HepG2 (cell line): ENCODE data around the gene ARAP1. TPM values are rescaled to one million over a fixed set of nuclear protein-coding genes. Genes with fewer than 3 reads are reported as not detected.

Experiments used
- ATF7-NPFF ChIP-seq: sonication (generic); formaldehyde crosslinking; IDR thresholded peaks from 2 replicates; pipeline ENCODE4 v1.8.1; 2023; ENCODE audit warnings: mild to moderate bottlenecking, low read depth, missing genetic modification reagents, moderate library complexity
- BCL6 ChIP-seq: IDR thresholded peaks from 2 replicates; pipeline ENCODE4 v1.6.1; 2016; ENCODE audit warnings: missing genetic modification reagents, missing compliant biosample characterization
- CEBPG ChIP-seq: IDR thresholded peaks from 2 replicates; pipeline ENCODE4 v1.6.1; 2016
- ELF3 ChIP-seq: IDR thresholded peaks from 2 replicates; pipeline ENCODE4 v1.6.1; 2016; ENCODE audit warnings: missing genetic modification reagents, missing compliant biosample characterization
- FOXC1 ChIP-seq: sonication (generic); formaldehyde crosslinking; IDR thresholded peaks from 2 replicates; pipeline ENCODE4 v1.8.0; 2022; ENCODE audit warnings: mild to moderate bottlenecking, missing genetic modification reagents, borderline replicate concordance
- GATAD2A ChIP-seq: IDR thresholded peaks from 2 replicates; pipeline ENCODE4 v1.6.1; 2016
- HNRNPL ChIP-seq: fragments of 200-400 bp; formaldehyde crosslinking; IDR thresholded peaks from 2 replicates; pipeline ENCODE4 v1.6.1; 2017; ENCODE audit warnings: mild to moderate bottlenecking, low read depth, low read length
- HNRNPUL1 ChIP-seq: fragments of 200-400 bp; formaldehyde crosslinking; IDR thresholded peaks from 2 replicates; pipeline ENCODE4 v1.6.1; 2017; ENCODE audit warnings: low read depth, mild to moderate bottlenecking, low read length, moderate library complexity
- HOXD1 ChIP-seq: sonication (generic); formaldehyde crosslinking; IDR thresholded peaks from 2 replicates; pipeline ENCODE4 v1.5.0; 2020; ENCODE audit warnings: missing genetic modification reagents
- KAT2B ChIP-seq: fragments of 150-350 bp; IDR thresholded peaks from 2 replicates; pipeline ENCODE4 v1.6.1; 2014; ENCODE audit warnings: low read depth, low read length, borderline replicate concordance
- KAT8 ChIP-seq: IDR thresholded peaks from 2 replicates; pipeline ENCODE4 v1.6.1; 2016; ENCODE audit warnings: missing genetic modification reagents, missing compliant biosample characterization
- MEF2D ChIP-seq: sonication (generic); formaldehyde crosslinking; IDR thresholded peaks from 2 replicates; pipeline ENCODE4 v1.5.1; 2020; ENCODE audit warnings: mild to moderate bottlenecking, missing genetic modification reagents
- MIER3 ChIP-seq: IDR thresholded peaks from 2 replicates; pipeline ENCODE4 v1.6.1; 2016; ENCODE audit warnings: missing compliant biosample characterization, borderline replicate concordance
- RAD21 ChIP-seq: fragments of 450-650 bp; formaldehyde crosslinking; IDR thresholded peaks from 2 replicates; pipeline ENCODE4 v1.5.0; 2020; ENCODE audit warnings: mild to moderate bottlenecking
- RCOR2 ChIP-seq: IDR thresholded peaks from 2 replicates; pipeline ENCODE4 v1.6.1; 2016; ENCODE audit warnings: missing biosample characterization, missing genetic modification reagents
- REPIN1 ChIP-seq: sonication (generic); formaldehyde crosslinking; IDR thresholded peaks from 2 replicates; pipeline ENCODE4 v1.8.0; 2022; ENCODE audit warnings: missing genetic modification reagents, low read depth, mild to moderate bottlenecking, borderline replicate concordance
- RFXANK ChIP-seq: IDR thresholded peaks from 2 replicates; pipeline ENCODE4 v1.6.1; 2016
- SNAPC2 ChIP-seq: sonication (generic); formaldehyde crosslinking; IDR thresholded peaks from 2 replicates; pipeline ENCODE4 v1.8.1; 2022; ENCODE audit warnings: mild to moderate bottlenecking, missing genetic modification reagents
- WIZ ChIP-seq: sonication (generic); formaldehyde crosslinking; IDR thresholded peaks from 2 replicates; pipeline ENCODE4 v1.5.1; 2020; ENCODE audit warnings: mild to moderate bottlenecking, missing genetic modification reagents
- YEATS2 ChIP-seq: sonication (generic); formaldehyde crosslinking; IDR thresholded peaks from 2 replicates; pipeline ENCODE4 v1.4.0; 2020; ENCODE audit warnings: missing genetic modification reagents, borderline replicate concordance
- ZBTB26 ChIP-seq: IDR thresholded peaks from 2 replicates; pipeline ENCODE4 v1.6.1; 2016; ENCODE audit warnings: missing compliant biosample characterization, missing genetic modification reagents, borderline replicate concordance
- ZBTB7B ChIP-seq: sonication (generic); formaldehyde crosslinking; IDR thresholded peaks from 2 replicates; pipeline ENCODE4 v1.4.0; 2020; ENCODE audit warnings: missing genetic modification reagents
- ZMYM3 ChIP-seq: sonication (generic); formaldehyde crosslinking; IDR thresholded peaks from 2 replicates; pipeline ENCODE4 v1.5.1; 2020; ENCODE audit warnings: mild to moderate bottlenecking, missing genetic modification reagents
- ZNF264 ChIP-seq: sonication (generic); formaldehyde crosslinking; IDR thresholded peaks from 2 replicates; pipeline ENCODE4 v1.4.0; 2020; ENCODE audit warnings: missing genetic modification reagents
- ZNF558 ChIP-seq: sonication (generic); formaldehyde crosslinking; IDR thresholded peaks from 2 replicates; pipeline ENCODE4 v1.9.0; 2022; ENCODE audit warnings: mild to moderate bottlenecking, missing genetic modification reagents, borderline replicate concordance
- ZNF746 ChIP-seq: sonication (generic); formaldehyde crosslinking; IDR thresholded peaks from 2 replicates; pipeline ENCODE4 v1.8.0; 2022; ENCODE audit warnings: mild to moderate bottlenecking, missing genetic modification reagents
- polyA plus RNA-seq, 8 experiments: library from polyadenylated mRNA; depleted of rRNA in 3 of 8; stranded (reverse) in 7 of 8; unstranded in 1 of 8; fragments of >200 nt; fragmentation: Illumina TruSeq in 4 of 8; extraction: Trizol in 4 of 8; gene quantifications; 2 replicates each; pipeline versions ENCODE4 v1.2.1 to v1.2.3, GENCODE V29; 2011 to 2016; ENCODE audit warnings: low read depth in 4 of 8, missing spikeins in 1 of 8, mixed read lengths in 1 of 8; ENCODE audit not compliant: insufficient read depth in 1 of 8
- total RNA-seq, 5 experiments: library from RNA; depleted of rRNA; stranded (reverse); fragments of >200 nt; fragmentation: Illumina TruSeq; extraction: Trizol; gene quantifications; 2 replicates each; pipeline ENCODE4 v1.2.3, GENCODE V29; 2016; ENCODE audit warnings: low read depth in 1 of 5
- TF ChIP-seq, protein P1 (sequence below): sonication (generic); formaldehyde crosslinking; IDR thresholded peaks from 2 replicates; pipeline ENCODE4 v1.8.0; 2023; ENCODE audit warnings: mild to moderate bottlenecking, missing genetic modification reagents
- TF ChIP-seq, protein P2 (sequence below): sonication (generic); formaldehyde crosslinking; IDR thresholded peaks from 2 replicates; pipeline ENCODE4 v1.4.0; 2020; ENCODE audit warnings: missing genetic modification reagents, borderline replicate concordance

ARAP1 gene
- total and polyA plus RNA-seq, 2 of the 13 experiments (the other 11 are each of a cell fraction or from before 2014, with no cell fraction given): 43.2 to 55.5 TPM

- TF ChIP-seq ZNF558: no peak; the same call in 1 of the 2 replicates
- TF ChIP-seq HNRNPL: peak; percentile 92
- 0 out of 2 replicates have a peak, but pooled peaks have one; percentile 63 for TF ChIP-seq ZBTB26
- TF ChIP-seq, protein P1, sequence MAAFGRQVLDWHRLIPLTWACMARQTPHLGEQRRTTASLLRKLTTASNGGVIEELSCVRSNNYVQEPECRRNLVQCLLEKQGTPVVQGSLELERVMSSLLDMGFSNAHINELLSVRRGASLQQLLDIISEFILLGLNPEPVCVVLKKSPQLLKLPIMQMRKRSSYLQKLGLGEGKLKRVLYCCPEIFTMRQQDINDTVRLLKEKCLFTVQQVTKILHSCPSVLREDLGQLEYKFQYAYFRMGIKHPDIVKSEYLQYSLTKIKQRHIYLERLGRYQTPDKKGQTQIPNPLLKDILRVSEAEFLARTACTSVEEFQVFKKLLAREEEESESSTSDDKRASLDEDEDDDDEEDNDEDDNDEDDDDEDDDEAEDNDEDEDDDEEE (CRISPR knock-in tag): no peak
- peak; percentile 75 for TF ChIP-seq ATF7-NPFF
- TF ChIP-seq RCOR2 (CRISPR knock-in tag): peak; percentile 70; the same call in 1 of the 2 replicates
- TF ChIP-seq, protein P2, sequence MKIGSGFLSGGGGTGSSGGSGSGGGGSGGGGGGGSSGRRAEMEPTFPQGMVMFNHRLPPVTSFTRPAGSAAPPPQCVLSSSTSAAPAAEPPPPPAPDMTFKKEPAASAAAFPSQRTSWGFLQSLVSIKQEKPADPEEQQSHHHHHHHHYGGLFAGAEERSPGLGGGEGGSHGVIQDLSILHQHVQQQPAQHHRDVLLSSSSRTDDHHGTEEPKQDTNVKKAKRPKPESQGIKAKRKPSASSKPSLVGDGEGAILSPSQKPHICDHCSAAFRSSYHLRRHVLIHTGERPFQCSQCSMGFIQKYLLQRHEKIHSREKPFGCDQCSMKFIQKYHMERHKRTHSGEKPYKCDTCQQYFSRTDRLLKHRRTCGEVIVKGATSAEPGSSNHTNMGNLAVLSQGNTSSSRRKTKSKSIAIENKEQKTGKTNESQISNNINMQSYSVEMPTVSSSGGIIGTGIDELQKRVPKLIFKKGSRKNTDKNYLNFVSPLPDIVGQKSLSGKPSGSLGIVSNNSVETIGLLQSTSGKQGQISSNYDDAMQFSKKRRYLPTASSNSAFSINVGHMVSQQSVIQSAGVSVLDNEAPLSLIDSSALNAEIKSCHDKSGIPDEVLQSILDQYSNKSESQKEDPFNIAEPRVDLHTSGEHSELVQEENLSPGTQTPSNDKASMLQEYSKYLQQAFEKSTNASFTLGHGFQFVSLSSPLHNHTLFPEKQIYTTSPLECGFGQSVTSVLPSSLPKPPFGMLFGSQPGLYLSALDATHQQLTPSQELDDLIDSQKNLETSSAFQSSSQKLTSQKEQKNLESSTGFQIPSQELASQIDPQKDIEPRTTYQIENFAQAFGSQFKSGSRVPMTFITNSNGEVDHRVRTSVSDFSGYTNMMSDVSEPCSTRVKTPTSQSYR (CRISPR knock-in tag): peak; percentile 87
- 0 out of 2 replicates have a peak, but pooled peaks have one; percentile 28 for TF ChIP-seq RFXANK (CRISPR knock-in tag)
- no peak for TF ChIP-seq HOXD1 (CRISPR knock-in tag)
- TF ChIP-seq MEF2D (CRISPR knock-in tag): peak; percentile 58; the same call in 1 of the 2 replicates
- TF ChIP-seq ZBTB7B (CRISPR knock-in tag): peak; percentile 98
- peak; percentile 62; the same call in 1 of the 2 replicates for TF ChIP-seq KAT8 (CRISPR knock-in tag)
- TF ChIP-seq REPIN1: peak; percentile 78; the same call in 1 of the 2 replicates
- peak; percentile 82 for TF ChIP-seq ZMYM3 (CRISPR knock-in tag)
- peak; percentile 59 for TF ChIP-seq ELF3
- peak; percentile 44; the same call in 1 of the 2 replicates for TF ChIP-seq BCL6 (CRISPR knock-in tag)
- TF ChIP-seq ZNF264 (CRISPR knock-in tag): peak; percentile 67; the same call in 1 of the 2 replicates
- TF ChIP-seq HNRNPUL1: no peak
- TF ChIP-seq GATAD2A (CRISPR knock-in tag): peak; percentile 94
- TF ChIP-seq CEBPG: peak; percentile 34; the same call in 1 of the 2 replicates
- 0 out of 2 replicates have a peak, but pooled peaks have one; percentile 58 for TF ChIP-seq SNAPC2
- TF ChIP-seq YEATS2 (CRISPR knock-in tag): peak; percentile 54; the same call in 1 of the 2 replicates
- no peak for TF ChIP-seq KAT2B
- peak; percentile 86 for TF ChIP-seq ZNF746 (CRISPR knock-in tag)
- TF ChIP-seq FOXC1 (CRISPR knock-in tag): 0 out of 2 replicates have a peak, but pooled peaks have one; percentile 41
- peak; percentile 72; the same call in 1 of the 2 replicates for TF ChIP-seq MIER3
- TF ChIP-seq WIZ (CRISPR knock-in tag): no peak; the same call in 1 of the 2 replicates
- TF ChIP-seq RAD21 (CRISPR knock-in tag): peak; percentile 80
These were observed 14.1 kb upstream of the ARAP1 start (continued) for GRCh38 chr11:72766152-72766902.
